NCI-H146 treated with DMSO at 0.1 percent for 48 hours (cell line): ENCODE results near the gene SLC9A8.
A peak's percentile ranks its signal among the peaks of the same experiment; 100 is the strongest.
"Not testable (repeated sequence)": the region's sequence is repeated elsewhere in the genome, so short reads cannot be mapped to it uniquely, and the experiment has no call there.

Experiments
- DNase-seq: peaks from one replicate; lab custom pipeline; 2025; ENCODE audit not compliant: unreplicated experiment; lab: John Stamatoyannopoulos, UW

The SLC9A8 gene, protein sequence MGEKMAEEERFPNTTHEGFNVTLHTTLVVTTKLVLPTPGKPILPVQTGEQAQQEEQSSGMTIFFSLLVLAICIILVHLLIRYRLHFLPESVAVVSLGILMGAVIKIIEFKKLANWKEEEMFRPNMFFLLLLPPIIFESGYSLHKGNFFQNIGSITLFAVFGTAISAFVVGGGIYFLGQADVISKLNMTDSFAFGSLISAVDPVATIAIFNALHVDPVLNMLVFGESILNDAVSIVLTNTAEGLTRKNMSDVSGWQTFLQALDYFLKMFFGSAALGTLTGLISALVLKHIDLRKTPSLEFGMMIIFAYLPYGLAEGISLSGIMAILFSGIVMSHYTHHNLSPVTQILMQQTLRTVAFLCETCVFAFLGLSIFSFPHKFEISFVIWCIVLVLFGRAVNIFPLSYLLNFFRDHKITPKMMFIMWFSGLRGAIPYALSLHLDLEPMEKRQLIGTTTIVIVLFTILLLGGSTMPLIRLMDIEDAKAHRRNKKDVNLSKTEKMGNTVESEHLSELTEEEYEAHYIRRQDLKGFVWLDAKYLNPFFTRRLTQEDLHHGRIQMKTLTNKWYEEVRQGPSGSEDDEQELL

DNA sequence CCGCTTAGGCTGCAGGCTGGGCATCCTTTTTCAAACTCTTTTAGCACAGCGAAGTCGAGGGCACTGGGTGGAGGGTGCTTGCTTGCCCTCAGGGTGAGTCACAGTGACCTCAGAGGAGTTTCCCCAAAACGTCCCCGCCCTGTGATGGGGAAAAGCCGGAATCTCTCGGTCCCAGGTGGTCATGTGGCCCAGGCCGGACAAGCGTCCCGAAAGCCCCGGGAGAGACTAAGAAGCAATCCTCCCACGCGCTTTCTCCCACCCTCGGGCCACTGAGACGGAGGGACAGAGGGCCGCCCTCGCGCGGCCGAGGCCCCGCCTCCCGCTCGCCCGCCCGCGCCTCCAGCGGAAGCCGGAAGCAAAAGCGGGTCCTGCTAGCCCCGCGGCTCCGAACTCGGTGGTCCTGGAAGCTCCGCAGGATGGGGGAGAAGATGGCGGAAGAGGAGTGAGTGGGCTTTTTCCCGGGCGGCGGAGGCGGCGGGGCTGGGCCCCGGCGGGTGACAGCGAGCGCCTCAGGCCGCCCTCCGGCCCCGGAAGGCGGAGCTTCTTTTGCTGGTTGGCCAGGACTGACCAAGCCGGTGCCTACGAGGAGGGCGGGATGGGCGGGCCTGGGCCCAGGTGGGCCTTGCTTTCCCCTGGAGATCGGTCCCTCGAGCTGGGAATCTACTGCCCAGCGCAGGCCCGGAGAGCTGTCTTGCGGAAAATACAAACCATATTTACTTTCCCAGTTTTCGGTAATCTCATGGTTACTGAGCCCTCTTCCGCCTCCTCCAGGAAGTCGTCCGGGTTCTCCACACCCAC is at the start of gene SLC9A8:
TSS of gene SLC9A8 (plus strand) at position 322 of the 798 bp plus-strand sequence. CDS start at position 417, 95 bp downstream.
- DNase-seq, result peak; percentile 91

DNA sequence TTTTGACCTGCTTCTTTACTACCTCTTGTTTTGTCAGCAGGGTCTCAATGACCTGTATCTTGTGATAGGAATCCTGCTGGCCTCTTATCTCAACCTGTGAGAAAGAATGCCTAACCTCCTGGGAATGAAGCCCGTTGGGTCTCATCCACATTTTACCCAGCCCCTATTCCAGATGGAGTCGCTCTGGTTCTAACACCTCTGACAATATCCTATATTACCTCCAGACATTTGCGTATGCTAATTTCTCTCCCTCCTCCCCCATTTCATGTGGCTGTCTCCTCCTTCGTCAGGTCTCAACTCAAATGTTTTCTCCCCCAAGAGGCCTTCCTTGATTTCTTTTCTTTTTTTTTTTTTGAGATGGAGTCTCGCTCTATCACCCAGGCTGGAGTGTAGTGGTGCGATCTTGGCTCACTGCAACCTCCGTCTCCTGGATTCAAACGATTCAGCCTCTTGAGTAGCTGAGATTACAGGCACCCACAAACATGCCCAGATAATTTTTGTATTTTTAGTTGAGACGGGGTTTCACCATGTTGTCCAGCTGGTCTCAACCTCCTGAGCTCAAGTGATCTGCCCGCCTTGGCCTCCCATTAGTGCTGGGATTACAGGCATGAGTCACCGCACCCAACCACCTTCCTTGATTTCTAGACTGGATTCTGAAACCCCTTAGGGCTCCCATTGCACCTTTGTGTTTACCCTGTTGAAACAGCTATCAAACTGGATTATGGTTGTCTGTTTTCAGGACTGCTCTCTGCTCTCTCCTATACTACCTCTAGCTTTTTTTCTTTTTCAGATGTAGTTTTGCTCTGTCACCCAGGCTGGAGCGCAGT is 49.5 kb upstream of the SLC9A8 start:
- no peak for DNase-seq

DNA sequence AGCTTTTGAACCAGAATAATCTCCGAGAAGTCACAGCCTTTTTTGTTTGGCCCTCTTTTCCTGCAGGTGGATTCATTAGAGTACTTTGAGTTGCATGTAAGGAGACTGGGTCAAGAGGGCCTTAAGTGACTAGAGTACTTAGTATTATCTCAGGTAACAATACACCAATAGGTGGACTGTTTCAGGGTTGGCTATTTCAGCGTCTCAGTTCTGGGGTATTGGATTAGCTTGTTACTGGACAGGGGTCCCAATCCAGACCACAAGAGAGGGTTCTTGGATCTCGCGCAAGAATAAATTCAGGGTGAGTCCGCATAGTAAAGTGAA is 47.3 kb upstream of the SLC9A8 start:
- no peak for DNase-seq

DNA sequence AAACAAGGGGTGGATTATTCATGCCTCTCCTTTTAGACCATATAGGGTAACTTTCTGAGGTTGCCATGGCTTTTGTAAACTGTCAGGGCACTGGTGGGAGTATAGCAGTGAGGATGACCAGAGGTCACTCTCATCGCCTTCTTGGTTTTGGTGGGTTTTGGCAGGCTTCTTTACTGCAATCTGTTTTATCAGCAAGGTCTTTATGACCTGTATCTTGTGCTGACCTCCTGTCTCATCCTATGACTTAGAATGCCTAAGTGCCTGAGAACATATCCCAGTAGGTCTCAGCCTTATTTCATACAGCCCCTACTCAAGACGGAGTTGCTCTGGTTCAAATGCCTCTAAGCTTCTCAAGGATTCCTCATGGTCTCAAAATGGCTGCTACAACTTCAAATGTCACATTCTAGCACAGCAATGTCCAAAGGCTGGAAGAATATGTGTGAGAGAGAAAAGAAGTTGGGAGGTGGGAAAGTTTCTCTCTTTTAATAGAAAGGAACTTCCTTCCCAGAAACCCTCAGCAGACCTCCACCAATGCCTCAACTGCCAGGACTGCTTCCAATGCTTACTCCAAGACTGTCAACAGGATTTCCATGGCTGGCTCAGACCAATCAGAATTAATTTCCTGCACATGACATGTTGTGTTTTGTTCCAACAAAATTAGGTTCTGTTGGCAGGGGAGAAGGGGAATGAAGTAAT is 46.6 kb upstream of the SLC9A8 start:
- DNase-seq, result no peak

DNA sequence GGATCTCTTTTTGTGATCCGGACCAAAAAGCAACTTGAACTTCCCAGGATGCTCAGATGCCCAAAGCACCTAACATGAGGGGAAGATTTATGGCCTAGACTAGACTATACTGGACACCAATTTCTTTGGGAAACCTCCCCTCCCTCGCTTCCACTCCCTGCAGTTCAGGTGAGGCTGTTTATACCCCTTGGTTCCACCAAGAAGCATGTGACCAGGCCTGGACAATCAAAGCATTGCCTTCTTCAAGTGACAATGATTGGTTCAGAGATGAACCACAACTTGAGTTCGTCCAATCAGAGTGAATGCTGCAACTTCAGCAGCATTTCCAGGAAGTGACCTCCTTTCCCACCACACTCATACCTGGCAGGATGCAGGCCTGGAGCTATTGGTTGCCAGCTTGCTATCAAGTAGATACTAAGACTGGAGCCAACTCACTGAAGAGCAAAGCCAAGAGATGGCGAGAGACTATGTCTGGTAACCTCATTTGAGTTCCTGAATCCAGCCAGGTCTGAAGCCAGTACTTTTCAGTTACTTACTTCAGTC is 45.6 kb upstream of the SLC9A8 start:
- no peak for DNase-seq

DNA sequence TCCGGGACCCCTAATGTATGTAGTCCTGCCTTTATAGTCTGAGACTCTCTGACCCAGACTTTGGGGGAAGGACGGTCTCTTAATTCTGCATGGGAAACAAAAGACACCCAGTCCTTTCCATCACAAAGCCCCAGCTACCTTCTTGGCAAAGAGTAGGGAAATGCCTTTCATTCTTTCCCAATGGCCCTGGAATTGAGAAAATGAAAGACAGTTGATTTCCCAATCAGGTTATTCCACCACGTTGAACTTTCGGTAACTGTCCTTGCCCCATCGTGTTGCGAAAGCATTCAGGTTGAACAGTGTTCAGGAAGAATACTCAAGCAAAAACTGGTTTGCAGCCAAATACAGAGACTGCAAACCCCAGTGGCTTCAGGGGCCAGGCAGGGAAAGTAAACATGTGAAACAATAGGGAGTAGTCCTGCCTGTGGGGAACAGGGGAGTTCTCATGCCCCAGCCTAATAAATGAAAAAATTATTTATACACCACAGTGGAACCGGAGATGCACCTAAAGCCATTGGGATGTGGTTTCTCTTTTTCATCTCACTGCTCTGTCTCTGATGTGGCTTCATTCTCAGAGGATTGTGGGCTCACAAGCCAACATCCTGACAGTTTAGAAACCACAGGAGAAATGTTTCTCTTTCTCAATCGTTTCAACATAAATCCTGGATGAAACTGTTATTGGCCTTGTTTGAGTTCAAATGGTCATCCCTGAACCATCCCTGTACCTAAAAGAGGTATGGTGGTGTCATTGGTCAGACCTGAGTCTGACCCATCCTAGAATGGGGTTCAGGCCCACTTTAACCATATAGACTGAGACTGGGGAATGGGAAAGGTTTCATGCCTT is 44.2 kb upstream of the SLC9A8 start:
- no peak for DNase-seq

DNA sequence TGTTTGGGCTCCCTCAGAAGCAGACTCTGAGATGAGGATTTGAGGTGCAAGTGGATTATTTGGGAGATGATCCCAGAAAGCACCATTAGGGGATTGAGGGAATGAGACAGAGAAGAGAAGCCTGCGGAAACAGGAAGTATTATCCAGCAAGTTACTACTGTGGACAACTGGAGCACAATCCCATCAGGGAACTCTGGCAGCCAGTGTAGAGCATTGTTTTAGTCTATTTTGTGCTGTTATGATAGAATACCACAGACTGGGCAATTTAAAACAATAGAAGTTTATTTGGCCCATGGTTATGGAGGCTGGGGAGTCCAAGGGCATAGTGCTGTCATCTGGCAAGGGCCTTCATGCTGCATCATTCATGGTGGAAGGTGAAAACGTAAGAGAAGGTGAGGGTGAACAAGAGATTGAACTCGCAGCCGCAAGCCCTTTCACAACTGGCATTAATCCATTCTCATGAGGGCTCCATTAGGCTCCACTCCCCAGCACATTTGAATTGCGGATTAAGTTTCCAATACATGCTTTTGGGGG is 43.5 kb upstream of the SLC9A8 start:
- no peak for DNase-seq

DNA sequence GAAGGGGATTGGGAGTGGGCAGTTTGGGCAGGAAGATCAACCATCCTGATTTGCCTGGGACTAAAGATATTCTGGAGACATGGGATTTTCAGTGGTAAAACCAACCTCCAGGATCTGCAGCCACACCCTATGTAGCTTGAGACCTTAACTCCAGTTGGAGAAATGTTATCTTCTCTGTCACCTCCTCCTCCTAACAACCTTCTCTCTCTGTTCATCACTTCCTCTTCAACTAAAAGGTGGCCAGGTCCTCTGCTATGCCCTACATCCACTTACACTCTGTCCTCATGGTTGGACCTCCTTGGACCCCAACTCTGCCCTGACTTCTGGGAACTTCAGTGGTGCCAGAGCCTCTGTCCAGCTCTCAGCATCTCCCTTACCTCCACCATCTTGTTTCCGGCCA is 42.0 kb upstream of the SLC9A8 start:
- DNase-seq, result no peak

DNA sequence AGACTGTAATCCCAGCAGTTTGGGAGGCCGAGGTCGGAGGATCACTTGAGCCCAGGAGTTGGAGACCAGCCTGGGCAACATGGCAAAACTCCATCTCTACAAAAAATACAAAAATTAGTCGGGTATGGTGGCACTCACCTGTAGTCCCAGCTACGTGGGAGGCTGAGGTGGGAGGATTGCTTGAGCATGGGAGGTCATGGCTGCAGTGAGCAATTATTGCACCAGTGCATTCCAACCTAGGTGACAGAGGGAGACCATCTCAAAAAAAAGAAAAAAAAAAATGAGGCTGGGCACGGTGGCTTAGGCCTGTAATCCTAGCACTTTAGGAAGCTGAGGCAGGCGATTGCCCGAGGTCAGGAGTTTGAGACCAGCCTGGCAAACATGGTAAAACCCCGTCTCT is 38.4 kb upstream of the SLC9A8 start:
- not testable (repeated sequence) for DNase-seq

DNA sequence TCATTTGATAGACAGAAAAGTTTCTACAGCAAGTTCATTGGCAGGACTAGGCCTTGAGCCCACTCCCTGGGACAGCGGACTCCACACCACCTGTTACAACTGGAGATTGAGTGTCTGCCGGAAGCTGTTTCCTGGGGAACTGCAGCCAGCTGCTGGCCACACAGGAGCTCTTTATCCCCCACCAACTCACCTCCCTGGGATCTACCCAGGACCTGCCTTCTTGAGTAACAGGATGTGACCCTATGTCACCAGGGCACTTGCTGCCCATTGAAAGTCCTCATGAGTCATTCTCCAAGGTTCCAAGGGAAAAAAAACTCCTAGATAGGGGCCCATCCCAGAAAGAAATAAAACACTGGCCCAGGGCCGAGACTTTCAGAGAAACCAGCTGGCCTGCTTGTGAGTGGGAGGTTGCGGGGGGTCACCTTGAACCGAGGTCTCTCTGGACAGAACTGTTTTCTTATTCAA is 37.4 kb upstream of the SLC9A8 start:
- DNase-seq, result peak; percentile 64

DNA sequence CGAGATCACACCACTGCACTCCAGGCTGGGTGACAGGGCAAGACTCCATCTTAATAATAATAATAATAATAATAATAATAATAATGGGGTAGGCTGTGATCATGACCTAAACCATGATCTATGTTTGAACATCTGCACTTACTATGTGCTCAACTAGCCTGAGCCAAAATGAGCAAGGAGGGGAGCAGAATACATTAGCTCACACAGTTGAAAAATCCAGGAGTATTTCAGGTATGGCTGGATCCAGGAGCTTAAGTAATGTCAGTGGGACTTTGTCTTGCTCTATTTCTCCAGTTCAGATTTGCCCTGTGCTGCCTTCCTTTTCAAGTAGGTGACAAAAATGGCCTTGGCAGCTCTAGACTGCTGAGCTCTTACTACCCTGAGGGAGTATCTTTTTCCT is 32.7 kb upstream of the SLC9A8 start:
- no peak for DNase-seq

DNA sequence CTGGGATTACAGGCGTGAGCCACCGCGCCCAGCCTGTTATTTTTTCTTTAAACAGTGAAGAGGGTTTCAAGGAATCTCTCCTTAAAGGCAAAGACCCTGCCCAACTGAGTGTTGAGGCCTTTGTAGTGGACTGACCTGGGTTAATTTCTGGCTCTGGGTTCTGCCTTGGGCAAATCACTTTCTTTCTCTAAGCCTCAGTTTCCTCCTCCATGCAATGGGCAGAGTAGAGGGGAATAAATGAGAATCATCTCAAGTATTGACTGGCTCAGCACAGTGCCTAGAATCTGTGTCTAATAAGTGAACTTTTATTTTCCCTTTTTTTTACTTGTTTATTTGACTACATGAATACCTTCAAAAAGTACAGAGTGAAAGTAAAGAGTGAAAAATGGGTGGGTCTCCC is 31.0 kb upstream of the SLC9A8 start:
- no peak for DNase-seq

DNA sequence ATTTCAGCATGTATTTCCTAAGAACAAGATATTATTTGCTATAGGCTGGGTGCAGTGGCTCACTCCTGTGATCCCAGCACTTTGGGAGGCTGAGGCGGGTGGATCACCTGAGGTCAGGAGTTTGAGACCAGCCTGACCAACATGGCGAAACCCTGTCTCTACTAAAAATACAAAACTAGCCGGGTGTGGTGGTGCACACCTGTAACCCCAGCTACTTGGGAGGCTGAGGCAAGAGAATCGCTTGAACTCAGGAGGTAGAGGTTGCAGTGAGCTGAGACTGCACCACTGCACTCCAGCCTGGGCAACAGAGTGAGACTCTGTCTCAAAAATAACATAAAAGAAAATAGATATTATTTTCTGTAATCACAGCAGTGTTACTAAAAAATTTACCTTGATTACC is 30.2 kb upstream of the SLC9A8 start:
- DNase-seq, result not testable (repeated sequence)

DNA sequence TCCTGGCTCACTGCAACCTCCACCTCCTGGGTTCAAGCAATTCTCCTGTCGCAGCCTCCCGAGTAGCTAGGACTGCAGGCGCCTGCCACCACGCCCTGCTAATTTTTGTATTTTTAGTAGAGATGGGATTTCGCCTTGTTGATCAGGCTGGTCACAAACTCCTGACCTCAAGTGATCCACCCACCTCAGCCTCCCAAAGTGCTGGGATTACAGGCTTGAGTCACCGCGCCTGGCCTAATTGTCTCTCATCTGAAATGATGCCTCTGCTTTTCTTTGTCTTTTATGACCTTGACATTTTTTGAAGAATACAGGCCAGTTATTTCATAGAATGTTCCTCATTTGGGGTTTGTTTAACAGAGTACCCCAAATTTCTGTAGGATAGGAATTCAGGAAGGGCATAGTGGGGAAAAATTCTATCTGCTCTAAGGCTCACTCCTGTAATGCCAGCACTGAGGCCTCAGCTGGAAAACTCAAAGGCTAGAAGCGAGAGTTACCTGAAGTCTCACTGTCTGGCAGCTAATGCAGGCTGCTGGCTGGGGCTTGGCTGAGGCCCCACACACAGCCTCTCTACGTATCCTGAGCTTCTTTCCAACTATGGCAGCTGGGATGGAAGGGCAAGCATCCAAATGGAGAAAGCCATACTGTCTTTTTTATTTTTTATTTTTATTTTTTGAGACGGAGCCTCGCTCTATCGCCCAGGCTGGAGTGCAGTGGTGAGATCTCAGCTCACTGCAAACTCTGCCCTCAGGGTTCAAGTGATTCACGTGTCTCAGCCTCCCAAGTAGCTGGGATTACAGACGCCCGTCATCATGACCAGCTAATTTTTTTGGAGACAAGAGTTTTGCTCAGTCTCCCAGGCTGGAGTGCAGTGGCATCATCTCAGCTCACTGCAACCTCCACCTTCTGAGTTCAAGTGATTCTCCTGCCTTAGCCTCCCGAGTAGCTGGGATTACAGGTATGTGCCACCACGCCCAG is 29.3 kb upstream of the SLC9A8 start:
- DNase-seq, result not testable (repeated sequence)

DNA sequence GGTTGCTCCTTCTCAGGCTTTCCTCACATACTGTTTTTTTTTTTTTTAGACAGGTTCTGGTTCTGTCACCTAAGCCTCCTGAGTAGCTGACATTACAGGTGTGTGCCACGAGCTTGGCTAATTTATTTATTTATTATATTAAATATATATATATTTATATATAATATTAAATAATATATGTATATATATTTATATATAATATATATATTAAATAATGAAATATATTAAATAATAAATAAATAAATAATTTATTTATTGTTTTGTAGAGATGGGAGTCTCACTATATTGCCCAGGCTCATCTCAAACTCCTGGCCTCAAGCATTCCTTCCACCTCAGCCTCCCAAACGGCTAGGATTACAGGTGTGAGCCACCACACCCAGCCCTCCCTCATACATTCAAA is 28.3 kb upstream of the SLC9A8 start:
- no peak for DNase-seq

DNA sequence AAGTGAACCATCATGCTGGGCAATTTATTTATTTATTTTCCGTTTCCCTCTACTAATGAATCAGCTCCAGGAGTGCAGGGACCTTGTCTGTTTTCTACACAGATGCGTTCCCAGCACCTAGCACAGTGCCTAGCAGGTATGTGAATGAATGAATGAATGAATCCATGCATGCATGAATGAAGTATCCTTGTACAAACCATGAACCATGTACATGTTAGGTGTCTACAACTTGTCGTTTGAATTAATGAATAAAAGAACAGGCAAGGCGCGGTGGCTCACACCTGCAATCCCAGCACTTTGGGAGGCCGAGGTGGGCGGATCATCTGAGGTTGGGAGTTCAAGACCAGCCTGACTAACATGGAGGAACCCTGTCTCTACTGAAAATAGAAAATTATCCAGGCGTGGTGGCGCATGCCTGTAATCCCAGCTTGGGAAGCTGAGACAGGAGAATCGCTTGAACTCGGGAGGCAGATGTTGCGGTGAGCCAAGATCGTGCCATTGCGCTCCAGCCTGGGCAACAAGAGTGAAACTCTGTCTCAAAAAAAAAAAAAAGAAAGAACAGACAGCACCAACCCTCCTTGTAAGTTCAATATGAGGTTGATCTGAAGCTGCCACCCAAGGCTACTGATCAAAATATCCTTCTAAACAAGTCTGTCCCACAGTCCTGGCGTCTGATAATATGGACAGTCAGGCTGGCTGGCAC is 27.3 kb upstream of the SLC9A8 start:
- no peak for DNase-seq

DNA sequence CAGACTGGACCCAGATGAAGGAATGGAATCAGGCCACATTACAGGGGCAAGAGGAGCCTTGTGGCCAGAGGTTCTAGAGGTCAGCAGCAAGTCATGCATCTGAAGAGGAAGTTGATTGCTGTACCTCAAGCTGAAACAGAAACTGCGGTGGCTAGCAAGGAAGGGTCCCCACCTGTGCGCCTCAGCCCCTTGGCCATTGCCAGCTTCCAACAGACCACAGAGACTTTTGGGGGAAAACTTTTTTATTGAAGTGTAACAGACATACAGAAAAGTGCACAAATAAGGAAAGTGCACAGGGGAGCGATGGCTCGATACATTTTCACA is 26.8 kb upstream of the SLC9A8 start:
- DNase-seq, result no peak
